Spleen (tissue), 13 donors: ENCODE data around the gene DMAP1. TPM values are rescaled to one million over a fixed set of nuclear protein-coding genes. Genes with fewer than 3 reads are reported as not detected.
A peak's percentile ranks its signal among the peaks of the same experiment; 100 is the strongest.

ENCODE experiments used
- DNase-seq: peaks from one replicate; pipeline ENCODE4 v3.0.0-alpha.2; 2020
- H3K27ac ChIP-seq, 8 donors: fragments of 200-600 bp; sonication (generic) in 7 of 8; 1 replicate in 4 of 8; 2 replicates in 4 of 8; pipeline versions ENCODE4 v1.5.0 to v1.8.0; 2016 to 2021; ENCODE audit warnings: inconsistent platforms in 4 of 8, mild to moderate bottlenecking in 4 of 8, moderate library complexity in 1 of 8
- H3K27me3 ChIP-seq, 7 donors: fragments of 200-600 bp; sonication (generic) in 6 of 7; replicated peaks in 1 of 7; 1 replicate in 4 of 7; 2 replicates in 3 of 7; pipeline versions ENCODE4 v1.5.0 to v1.8.0; 2016 to 2021; ENCODE audit warnings: inconsistent platforms in 3 of 7, mild to moderate bottlenecking in 1 of 7
- H3K36me3 ChIP-seq, 6 donors: fragments of 200-600 bp; sonication (generic) in 5 of 6; 1 replicate in 4 of 6; 2 replicates in 2 of 6; pipeline versions ENCODE4 v1.5.0 to v1.8.0; 2016 to 2021; ENCODE audit warnings: inconsistent platforms in 2 of 6
- H3K4me1 ChIP-seq, 6 donors: fragments of 200-600 bp; sonication (generic) in 5 of 6; 1 replicate in 3 of 6; 2 replicates in 3 of 6; pipeline versions ENCODE4 v1.5.0 to v1.8.0; 2016 to 2021; ENCODE audit warnings: inconsistent platforms in 3 of 6
- H3K4me3 ChIP-seq, 8 donors: fragments of 200-600 bp; sonication (generic) in 7 of 8; 1 replicate in 4 of 8; 2 replicates in 4 of 8; pipeline versions ENCODE4 v1.5.0 to v1.8.0; 2016 to 2021; ENCODE audit warnings: inconsistent platforms in 4 of 8, mild to moderate bottlenecking in 4 of 8, moderate library complexity in 2 of 8
- H3K9me3 ChIP-seq, 8 donors: fragments of 200-600 bp; sonication (generic) in 7 of 8; 1 replicate in 4 of 8; 2 replicates in 4 of 8; pipeline versions ENCODE4 v1.5.0 to v1.8.0; 2016 to 2021; ENCODE audit warnings: inconsistent platforms in 4 of 8
- POLR2A ChIP-seq, 3 donors: fragments of 450-650 bp; IDR thresholded peaks; one replicate each; pipeline ENCODE4 v1.5.1; 2017; ENCODE audit warnings: antibody characterized with exemption in 3 of 3, mild to moderate bottlenecking in 1 of 3
- POLR2AphosphoS5 ChIP-seq, 3 donors: sonication (generic); formaldehyde crosslinking; IDR thresholded peaks; one replicate each; pipeline ENCODE4 v1.5.1; 2017; ENCODE audit warnings: antibody characterized with exemption in 3 of 3
- WGBS, 5 donors: extraction: QIAGEN DNeasy Blood & Tissue Kit in 3 of 5; methylation state at CpG; one replicate each; pipeline versions ENCODE4 v1.1.5 to v1.1.7; 2013 to 2018; 5-methylcytosine and 5-hydroxymethylcytosine counted together
- intact Hi-C: fragments of 100-400 bp; cut with DNase I; formaldehyde crosslinking; loops from one replicate; pipeline ENCODE4 v1.15.0; 2023; ENCODE audit warnings: low total_unique reads
- long read RNA-seq, 2 donors: transcript quantifications; one replicate each; lab custom pipeline, GENCODE V29; 2026
- polyA plus RNA-seq, 3 donors: library from polyadenylated mRNA; stranded (reverse); fragments of 200-250 nt; gene quantifications; one replicate each; pipeline ENCODE4 v1.2.1, GENCODE V29; 2013
- total RNA-seq, 7 donors: library from RNA; depleted of rRNA in 3 of 7; stranded (reverse); fragments of >200 nt in 3 of 7; fragmentation: NEBNext Ultra II Directional in 4 of 7; extraction: Animal tissue kit (Norgen Biotek cat#: 25700) in 4 of 7; gene quantifications; one replicate each; pipeline versions ENCODE4 v1.1.0 to v1.2.1, GENCODE V29; 2016 to 2021
- TF ChIP-seq, protein P1 (sequence below), 11 experiments: fragments of 200-600 bp in 7 of 11; fragments of 450-650 bp in 4 of 11; sonication (generic) in 4 of 11; IDR thresholded peaks in 8 of 11; conservative IDR thresholded peaks in 3 of 11; 1 replicate in 7 of 11; 2 replicates in 4 of 11; pipeline versions ENCODE4 v1.4.0 to v1.8.0; 2016 to 2021; ENCODE audit warnings: antibody characterized with exemption in 11 of 11, inconsistent platforms in 4 of 11, mild to moderate bottlenecking in 1 of 11
- donor health status: healthy with polysubstance abuse.
- donor health status: DM: no; HTN: no; CAD: no; lungs with moderate emphysema.
- donor health status: DM: no; HTN: no; CAD: no.
- donor health status: Bipolar disorder and iron deficiency.
- donor health status: healthy.
- donor health status: DM: no; HTN: no; CAD: no.
- donor health status: DM: yes; HTN: yes; CAD: no.

DMAP1 gene, protein sequence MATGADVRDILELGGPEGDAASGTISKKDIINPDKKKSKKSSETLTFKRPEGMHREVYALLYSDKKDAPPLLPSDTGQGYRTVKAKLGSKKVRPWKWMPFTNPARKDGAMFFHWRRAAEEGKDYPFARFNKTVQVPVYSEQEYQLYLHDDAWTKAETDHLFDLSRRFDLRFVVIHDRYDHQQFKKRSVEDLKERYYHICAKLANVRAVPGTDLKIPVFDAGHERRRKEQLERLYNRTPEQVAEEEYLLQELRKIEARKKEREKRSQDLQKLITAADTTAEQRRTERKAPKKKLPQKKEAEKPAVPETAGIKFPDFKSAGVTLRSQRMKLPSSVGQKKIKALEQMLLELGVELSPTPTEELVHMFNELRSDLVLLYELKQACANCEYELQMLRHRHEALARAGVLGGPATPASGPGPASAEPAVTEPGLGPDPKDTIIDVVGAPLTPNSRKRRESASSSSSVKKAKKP
- total RNA-seq (10 to 100 TPM; 37.8 to 57.2 (median 46.7) TPM), polyA plus RNA-seq (10 to 100 TPM; 39.7 to 84.6 (median 68.1) TPM)
- long read RNA-seq, donor 1, full-length matches to known transcripts: 7 of 26 reads
- long read RNA-seq, donor 1, partial matches to known transcripts: 19 of 26 reads
- long read RNA-seq, donor 1, other reads (novel, unspliced or antisense): 0 of 26 reads
- long read RNA-seq, donor 2, full-length matches to known transcripts: 4 of 30 reads
- long read RNA-seq, donor 2, partial matches to known transcripts: 26 of 30 reads
- long read RNA-seq, donor 2, other reads (novel, unspliced or antisense): 0 of 30 reads

DNA sequence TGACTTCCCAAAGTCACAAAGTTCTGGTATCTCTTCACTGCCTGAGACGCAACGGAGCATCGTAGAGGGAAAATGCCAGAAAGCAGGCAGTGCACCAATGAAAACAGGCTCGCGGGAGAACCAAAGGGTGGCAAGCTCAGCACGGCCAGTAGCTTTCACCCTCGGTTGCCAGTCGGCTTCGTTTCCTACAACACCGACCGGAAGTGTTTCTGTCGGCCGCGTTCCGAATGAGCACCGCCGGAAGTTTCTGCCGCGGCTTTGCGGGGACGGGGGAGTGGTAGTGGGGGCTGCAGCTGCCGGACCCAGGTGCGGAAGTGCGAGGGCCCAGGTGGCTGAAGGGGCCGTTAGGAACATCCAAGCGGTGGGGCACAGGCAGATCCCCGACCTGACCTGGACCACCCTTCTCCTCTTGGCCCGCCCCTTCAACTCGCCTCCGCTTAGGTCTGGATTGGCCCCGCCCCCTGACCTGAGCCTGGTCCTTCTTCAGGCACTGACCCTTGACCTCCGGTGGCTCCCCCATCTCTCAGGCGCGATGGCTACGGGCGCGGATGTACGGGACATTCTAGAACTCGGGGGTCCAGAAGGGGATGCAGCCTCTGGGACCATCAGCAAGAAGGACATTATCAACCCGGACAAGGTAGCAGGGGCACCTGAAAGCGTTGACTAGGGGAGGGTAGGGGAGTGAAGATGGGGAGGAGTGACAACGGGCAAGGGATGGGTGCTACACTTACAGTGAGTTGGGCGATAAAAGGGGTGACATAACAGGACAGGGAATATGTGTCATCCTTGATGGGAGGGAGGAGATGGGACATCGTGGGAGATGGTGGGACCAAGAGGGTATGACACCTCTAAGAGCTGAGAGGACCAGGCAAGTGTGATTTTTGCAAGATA, at the start of gene DMAP1:
DMAP1 (plus strand) TSS at position 250 of the 891 bp plus-strand sequence; CDS start at position 533, 283 bp downstream.
- Histone ChIP-seq H3K4me3 (peak within 1 kb of the TSS; percentile 69 to 97 (median 86)), H3K9me3 (no peaks in the 10 kb centered on the region), H3K4me1 (peaks cover 12 to 46% (median 29%) of the 10 kb centered on the region in 6 donors), H3K36me3 (peaks cover 0 to 41% (median 25%) of the 10 kb centered on the region in 6 donors), H3K27ac (peak within 1 kb of the TSS; percentile 67 to 92 (median 84)), H3K27me3 (no peaks in the 10 kb centered on the region)
- 0 to 1% (median 1%) methylated on average over 36 to 44 of the region's 44 CpGs for WGBS, 5 donors
- peak; percentile 80 to 87 (median 80) for TF ChIP-seq POLR2AphosphoS5 (IDR thresholded peaks at IDR 0.05)
- peak in 1 of 3 donors; percentile 98 for TF ChIP-seq POLR2A (IDR thresholded peaks at IDR 0.05)
- TF ChIP-seq, protein P1, sequence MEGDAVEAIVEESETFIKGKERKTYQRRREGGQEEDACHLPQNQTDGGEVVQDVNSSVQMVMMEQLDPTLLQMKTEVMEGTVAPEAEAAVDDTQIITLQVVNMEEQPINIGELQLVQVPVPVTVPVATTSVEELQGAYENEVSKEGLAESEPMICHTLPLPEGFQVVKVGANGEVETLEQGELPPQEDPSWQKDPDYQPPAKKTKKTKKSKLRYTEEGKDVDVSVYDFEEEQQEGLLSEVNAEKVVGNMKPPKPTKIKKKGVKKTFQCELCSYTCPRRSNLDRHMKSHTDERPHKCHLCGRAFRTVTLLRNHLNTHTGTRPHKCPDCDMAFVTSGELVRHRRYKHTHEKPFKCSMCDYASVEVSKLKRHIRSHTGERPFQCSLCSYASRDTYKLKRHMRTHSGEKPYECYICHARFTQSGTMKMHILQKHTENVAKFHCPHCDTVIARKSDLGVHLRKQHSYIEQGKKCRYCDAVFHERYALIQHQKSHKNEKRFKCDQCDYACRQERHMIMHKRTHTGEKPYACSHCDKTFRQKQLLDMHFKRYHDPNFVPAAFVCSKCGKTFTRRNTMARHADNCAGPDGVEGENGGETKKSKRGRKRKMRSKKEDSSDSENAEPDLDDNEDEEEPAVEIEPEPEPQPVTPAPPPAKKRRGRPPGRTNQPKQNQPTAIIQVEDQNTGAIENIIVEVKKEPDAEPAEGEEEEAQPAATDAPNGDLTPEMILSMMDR (IDR thresholded peaks at IDR 0.05 in 8 of 11, conservative IDR thresholded peaks at IDR 0.05 in 3 of 11): peak in 3 of 11 experiments; percentile 13 to 28 (median 14)
- DNase-seq: peak; percentile 94
- intact Hi-C loops: no loop called here

DNA sequence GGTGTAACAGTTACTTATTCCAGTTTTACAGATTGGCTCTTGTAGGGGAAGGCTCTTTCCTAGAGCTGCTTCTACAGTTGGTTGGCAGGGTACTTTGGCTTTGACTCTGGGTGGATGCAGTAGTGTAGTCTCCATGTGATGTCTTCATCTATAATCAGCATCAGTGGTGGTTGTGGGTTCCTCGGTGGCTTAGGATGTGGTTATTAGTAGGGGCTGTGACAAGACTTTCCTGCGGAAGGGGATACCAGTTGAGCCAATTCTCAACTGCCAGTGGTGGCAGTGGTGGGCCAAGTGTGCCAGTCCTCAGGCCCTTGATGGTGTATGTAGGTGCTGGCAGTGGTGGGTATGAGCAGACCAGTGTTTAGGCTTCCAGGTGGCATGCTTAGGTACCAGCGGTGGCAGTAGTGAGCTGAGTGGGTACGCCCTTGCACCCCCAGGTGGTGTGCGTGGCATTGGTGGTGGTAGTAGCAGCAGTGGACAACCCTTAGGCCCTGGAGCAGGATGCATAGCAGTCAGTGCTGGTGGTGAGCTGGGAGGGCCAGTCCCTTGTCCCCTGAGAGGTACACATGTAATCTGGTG, 44.7 kb upstream of the DMAP1 start:
- Histone ChIP-seq H3K36me3 (no peaks in the 10 kb centered on the region), H3K4me3 (no peak overlapping the region), H3K4me1 (no peaks in the 10 kb centered on the region), H3K9me3 (peaks cover 0 to 19% (median 12%) of the 10 kb centered on the region in 8 donors), H3K27ac (no peak overlapping the region), H3K27me3 (peaks cover 0 to 38% (median 0%) of the 10 kb centered on the region in 7 donors)
- 20 to 80% (median 69%) methylated on average over 2 to 5 of the region's 5 CpGs for WGBS, 5 donors
- intact Hi-C loops: no loop called here
- no peak for TF ChIP-seq POLR2A (IDR thresholded peaks at IDR 0.05)
- DNase-seq: no peak

DNA sequence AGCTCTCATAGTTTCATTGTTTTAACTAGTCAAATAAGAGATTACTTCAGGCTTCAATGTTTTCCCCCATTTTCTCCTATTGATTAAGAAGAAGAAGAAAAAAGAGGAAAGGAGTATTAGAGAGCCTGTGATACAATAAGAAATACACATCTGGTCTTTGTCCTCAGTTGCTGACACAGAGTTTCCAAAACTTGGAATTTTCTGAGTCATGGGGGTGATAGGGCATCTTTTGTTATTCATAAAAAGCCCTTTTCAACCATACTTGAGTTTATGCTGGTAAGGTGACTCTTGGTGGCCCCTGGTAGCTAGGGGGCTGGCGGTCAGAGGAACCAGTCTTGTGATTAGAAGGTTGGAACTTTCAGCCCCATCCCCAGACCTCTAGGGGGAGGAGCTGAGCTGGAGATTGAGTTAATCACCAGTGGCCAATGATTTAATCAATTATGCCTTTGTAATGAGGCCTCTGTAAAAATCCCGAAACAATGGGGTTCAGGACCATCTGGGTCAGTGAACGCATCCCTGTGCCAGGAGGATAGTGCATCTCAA, 42.9 kb upstream of the DMAP1 start:
- Histone ChIP-seq H3K4me3 (no peak overlapping the region), H3K4me1 (no peaks in the 10 kb centered on the region), H3K27ac (no peak overlapping the region), H3K9me3 (peaks cover 0 to 32% (median 20%) of the 10 kb centered on the region in 8 donors), H3K36me3 (no peaks in the 10 kb centered on the region), H3K27me3 (peaks cover 0 to 38% (median 0%) of the 10 kb centered on the region in 7 donors)
- WGBS, 5 donors: 90 to 100% (median 97%) methylated on average over 3 of the region's 3 CpGs
- TF ChIP-seq, protein P1 (IDR thresholded peaks at IDR 0.05 in 8 of 11, conservative IDR thresholded peaks at IDR 0.05 in 3 of 11): no peak
- TF ChIP-seq POLR2AphosphoS5 (IDR thresholded peaks at IDR 0.05) (no peak), POLR2A (IDR thresholded peaks at IDR 0.05) (no peak)
- intact Hi-C loops: no loop called here
- no peak for DNase-seq
